Activated effector memory CD4-positive, alpha-beta T cell treated with Interleukin-2 at 50 U/mL for 16 hours (primary cell): ENCODE results near the gene RAPSN.

Experiments
- DNase-seq: peaks from one replicate; pipeline ENCODE4 v3.0.0-alpha.2; 2020

RAPSN gene

DNA sequence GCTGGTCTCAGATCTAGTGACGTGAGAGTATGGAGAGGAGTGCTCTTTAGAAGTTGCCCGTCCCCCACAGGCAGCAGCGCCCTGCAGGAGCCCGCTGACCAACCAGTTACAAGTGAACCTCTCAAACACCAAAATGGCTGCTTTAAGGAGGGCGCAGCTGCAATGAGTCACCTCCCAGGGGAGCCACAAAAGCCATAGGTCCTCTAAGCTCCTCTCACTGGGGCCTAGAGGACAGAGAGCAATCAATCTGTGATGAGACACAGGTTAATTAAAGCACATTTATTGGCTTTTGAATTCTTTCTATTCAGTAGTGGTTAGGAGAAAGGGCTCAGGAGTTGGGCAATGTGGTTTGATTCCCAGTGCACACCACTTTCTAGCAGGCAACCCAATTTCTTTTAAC is 15.5 kb upstream of the RAPSN start:
- DNase-seq = no peak

DNA sequence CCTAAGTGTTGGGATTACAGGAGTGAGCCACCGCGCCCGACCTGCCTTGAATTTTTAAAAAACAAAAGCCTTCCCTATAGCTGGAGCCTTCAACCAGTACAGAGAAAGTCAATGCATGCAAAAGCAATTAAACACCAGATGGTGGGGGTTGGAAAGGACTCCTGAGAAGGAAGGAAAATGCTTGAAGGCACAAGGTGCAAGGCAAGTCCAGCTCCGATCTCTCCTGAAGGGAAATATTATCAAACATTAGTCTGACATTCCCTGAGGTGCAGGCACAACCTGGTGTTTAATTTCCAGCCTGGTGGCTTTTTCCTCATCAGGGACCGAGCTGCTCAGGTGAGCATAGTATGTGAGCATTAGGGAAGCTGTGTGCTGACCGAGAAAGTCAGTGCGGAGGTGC is 12.9 kb upstream of the RAPSN start:
- DNase-seq = no peak

DNA sequence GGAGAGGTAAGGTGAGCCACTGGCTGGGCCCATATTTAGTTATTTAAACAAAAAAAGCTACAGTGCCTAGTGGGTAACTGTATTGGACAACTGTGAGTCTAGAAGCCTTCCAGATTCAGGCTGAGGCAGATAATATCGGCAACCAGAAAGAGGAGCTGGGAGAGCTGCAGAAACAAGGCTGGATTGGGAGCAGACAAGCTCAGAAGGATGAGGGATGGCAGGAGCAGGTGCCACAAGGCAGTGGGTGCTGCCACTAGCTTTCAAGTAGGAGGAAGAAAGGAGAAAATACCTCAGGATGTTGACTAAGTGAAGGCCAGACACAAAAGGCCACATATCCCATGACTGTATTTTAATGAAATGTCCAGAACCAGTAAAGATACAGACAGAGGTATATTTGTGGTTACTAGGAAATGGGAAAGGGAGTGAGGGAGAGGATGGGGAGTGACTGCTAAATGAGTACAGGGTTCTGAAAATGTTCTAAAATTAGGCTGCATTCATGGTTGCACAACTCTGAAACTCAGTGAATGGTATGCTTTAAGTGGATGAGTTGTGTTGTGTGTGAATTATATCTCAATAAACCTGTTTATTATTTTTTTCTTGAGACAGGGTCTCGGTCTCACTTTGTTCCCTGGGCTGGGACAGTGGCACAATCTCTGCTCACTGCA is 11.8 kb upstream of the RAPSN start:
- DNase-seq = no peak

DNA sequence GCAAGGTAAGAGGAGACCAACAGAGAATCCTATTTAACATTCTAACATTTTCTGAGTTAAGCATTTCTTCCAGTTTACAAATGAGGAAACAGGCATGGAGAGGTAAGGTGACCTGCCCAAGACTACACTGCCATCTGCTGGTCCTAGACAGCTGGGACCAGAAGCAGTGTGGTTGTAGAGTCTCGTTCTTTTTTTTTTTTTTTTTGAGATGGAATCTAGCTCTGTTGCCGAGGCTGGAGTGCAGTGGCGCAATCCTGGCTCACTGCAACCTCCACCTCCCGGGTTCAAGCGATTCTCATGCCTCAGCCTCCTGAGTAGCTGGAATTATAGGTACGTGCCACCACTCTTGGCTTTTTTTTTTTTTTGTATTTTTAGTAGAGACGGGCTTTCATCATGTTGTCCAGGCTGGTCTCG is 5.3 kb upstream of the RAPSN start:
- peak; percentile 29 for DNase-seq

- no peak for DNase-seq
Measured at GRCh38 chr11:47453365-47453764, 4.4 kb upstream of the RAPSN start.

DNA sequence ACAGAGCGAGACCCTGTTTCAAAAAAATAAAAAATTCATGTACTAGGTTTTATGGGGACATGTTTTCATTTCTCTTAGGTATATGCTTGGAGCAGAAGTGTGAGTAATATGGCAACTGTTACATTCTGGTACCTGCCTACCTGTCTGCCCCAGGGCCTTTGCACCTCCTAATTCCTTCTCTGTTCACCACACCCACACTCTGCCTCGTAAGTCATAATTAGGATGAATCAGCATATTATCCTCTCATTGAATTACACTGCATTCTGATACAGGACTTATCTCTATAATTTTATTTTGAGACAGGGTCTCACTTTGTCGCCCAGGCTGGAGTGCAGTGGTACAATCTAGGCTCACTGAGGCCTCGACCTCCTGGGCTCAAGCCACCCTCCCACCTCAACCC is 3.1 kb upstream of the RAPSN start:
- DNase-seq = no peak

GRCh38 chr11:47451436-47451835 is 2.5 kb upstream of the RAPSN start:
- DNase-seq = no peak

DNA sequence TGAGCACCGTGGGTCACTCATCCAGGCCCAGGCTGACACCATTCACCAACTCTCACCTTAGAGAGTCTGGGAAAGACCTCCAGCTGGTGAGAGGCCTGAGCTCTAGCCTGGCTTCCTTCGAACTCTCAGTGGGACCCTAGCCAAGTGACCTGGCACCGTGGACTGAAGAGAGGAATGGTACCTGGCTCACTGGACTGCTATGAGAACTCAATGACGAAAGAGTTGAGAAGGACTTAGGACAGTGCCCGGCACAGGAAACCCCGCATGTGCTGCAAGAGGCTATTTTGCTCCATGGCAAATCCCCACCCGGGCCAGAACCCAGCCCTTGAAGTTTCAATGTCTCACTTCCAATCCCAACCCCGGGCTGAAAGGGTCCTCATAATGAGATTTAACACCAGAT is 605 bp upstream of the RAPSN start:
- no peak for DNase-seq

- DNase-seq = no peak
Measured at GRCh38 chr11:47447906-47448305, 1.0 kb downstream of the RAPSN start.

DNA sequence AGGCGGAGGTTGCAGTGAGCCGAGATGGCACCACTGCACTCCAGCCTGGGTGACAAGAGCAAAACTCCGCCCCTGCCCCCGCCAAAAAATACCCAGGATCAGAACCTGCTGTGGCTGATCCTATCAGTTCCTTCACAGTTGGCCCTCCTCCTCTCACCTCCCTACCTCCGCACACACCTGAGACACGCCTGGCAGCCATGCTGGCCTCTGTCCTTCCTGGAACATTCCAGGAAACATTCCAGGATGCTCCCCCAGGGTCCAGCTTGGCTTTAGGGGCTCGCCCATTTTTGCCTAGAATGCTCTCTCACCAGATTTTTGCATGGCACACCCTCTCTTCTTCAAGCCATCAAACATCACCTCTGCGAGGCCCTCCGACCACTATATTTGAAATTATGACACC is 2.1 kb downstream of the RAPSN start:
- DNase-seq = no peak

- no peak for DNase-seq
Measured at GRCh38 chr11:47445840-47446239, 3.1 kb downstream of the RAPSN start.

DNA sequence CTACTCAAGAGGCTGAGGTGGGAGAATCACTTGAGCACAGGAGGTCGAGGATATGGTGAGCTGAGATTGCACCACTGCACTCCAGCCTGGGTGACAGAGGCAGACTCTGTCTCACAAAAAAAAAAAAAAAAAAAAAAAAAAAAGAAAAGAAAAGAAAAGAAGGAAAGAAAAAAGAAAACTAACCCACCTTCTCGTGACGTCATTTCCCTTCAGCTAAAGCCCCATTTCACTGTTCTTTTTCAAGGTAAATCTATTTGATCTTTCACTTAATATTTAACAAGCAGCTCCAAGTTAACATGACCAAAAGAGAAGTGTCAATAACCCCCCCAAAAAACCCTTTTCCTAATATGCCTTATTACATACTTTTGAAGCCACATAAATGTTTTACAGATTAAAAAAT is 5.1 kb downstream of the RAPSN start:
- no peak for DNase-seq

DNA sequence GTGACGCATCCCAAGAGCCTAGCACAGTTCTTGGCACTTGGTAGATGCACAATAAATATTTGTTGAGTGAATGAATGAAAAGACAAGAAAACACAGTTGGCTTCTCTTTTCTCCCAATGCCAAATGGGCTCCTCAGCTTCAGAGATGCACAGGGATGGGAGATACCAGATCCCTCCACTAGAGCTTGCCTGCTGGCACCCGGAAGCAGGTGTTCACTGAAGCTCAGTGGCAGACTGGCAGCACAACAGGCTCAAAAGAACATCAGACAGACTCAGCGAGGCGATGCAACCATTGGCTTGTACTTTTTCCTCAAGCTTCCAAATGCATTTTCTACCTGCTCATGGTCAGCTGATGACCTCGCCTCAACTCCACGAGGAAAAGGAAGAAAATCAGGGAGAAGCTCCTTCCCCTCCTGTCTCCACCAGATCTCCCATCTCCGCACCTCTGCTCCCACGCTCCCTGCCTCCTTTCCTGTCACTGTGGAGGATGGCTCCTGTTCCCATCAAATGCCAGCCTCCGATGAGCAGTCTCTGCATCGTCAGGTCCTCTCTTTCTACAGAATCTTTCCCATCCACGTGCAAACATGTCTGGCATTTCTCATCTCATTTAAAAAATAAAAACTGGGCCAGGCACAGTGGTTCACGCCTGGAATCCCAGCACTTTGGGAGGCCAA is 5.8 kb downstream of the RAPSN start:
- no peak for DNase-seq

DNA sequence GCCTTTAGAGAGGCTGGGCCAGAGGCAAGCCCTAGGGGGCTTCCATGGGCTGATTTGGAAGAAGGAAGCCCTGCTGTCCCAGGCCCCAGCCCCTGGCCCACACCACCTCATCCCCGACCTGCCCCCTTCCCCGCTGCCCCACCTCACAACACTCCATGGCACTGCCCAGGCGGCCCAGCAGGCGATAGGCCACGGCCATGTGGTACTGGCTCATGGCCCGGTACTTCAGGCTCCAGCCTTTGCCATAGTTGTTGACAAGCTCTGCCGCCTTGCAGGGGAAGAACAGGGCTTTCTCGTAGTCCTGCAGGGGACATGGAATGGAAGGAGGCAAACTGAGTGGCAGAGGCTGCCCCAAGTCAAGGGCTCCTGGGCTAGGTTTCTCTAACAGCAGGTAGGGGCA is 6.4 kb downstream of the RAPSN start:
- DNase-seq = no peak

GRCh38 chr11:47441421-47441820 is 7.5 kb downstream of the RAPSN start:
- DNase-seq = no peak

DNA sequence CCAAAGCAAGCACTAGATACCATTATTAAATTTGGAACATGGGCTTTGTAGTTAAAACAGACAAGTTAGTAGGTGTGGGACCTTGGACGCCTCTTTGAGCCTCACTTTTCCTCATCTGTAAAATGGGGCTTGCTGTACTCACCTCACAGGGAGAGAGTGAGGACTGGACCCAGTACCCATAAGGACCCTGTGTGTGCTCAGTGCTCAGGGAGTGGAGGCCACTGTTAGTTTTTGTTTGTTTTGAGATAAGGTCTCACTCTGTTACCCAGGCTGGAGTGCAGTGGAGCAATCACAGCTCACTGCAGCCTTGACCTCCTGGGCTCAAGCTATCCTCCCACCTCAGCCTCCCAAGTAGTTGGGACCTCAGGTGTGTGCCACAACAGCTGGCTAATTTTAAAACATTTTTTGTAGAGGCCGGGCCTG is 8.9 kb downstream of the RAPSN start:
- no peak for DNase-seq

- no peak for DNase-seq
Measured at GRCh38 chr11:47438721-47439120, 10.2 kb downstream of the RAPSN start.

- no peak for DNase-seq
Measured at GRCh38 chr11:47437746-47438418, 11.1 kb downstream of the RAPSN start.

DNA sequence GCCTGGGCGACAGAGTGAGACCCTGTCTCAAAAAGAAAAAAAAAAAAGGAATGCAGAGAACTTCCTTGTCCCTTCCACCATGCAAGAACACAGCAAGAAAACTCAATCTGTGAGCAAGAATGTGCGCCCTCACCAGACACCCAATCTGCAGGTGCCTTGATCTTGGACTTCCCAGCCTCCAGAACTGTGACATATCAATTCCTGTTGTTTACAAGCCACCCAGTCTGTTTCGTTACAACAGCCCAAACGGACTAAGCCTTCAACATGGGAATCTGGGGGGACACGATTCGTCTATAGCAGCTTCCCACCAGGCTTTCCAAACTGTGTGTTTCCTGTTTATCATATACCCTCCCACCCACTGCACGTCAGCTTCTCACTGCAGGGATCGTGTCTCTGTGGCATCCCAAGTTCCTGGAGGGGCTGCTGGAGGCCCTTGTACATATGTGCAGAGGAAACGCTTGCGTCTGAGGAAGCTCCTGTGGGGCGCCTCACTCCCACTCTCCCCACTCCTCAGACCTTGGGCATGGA is 11.7 kb downstream of the RAPSN start:
- no peak for DNase-seq

GRCh38 chr11:47436726-47437125 is 12.2 kb downstream of the RAPSN start:
- no peak for DNase-seq

- DNase-seq = no peak
Measured at GRCh38 chr11:47435687-47436086, 13.2 kb downstream of the RAPSN start.

- no peak for DNase-seq
Measured at GRCh38 chr11:47434011-47434786, 14.7 kb downstream of the RAPSN start.

DNA sequence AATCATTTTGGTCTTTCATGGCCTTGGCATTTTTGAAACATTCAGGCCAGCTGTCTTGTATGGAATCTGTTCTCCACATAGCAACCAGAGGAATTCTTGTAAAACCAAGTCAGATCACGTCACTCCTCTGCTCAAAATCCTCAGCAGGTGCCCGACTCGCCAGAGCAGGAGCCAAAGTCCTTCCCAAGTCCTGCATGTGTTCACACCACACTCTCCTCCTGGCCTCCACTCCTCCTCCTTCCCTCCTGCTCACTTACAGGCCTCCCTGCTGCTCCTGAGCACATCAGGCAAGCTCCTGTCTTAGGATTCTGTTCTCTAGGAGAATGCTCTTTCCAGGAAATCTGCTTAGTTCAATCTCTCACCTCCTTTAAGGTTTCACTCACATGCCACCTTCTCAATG is 15.8 kb downstream of the RAPSN start:
- no peak for DNase-seq
